ENCODE data around the gene SPECC1. TPM values are rescaled to one million over a fixed set of nuclear protein-coding genes. Genes with fewer than 3 reads are reported as not detected.
"Not testable (repeated sequence)": the region's sequence is repeated elsewhere in the genome, so short reads cannot be mapped to it uniquely, and the experiment has no call there.

Gene SPECC1
- total RNA-seq, 1 donor from 2014 or later = 69.6 TPM

DNA sequence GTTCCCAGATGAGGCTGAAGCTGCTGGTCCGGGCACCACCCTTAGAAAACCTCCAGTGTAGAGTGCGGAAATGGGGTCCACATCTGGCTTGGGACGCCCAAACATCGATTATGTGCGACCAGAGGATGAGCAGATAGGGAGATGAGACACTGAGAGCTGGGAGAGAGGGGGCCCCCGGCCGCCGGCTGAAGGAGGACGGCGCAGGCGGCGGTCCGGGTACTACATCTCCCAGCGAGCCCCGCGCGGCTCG, 182 bp upstream of the SPECC1 start:
- Mint-ChIP-seq H3K36me3 (ENCODE audit: insufficient read depth) (no peaks in the 10 kb centered on the region), H3K9me3 (ENCODE audit: low read depth) (peaks cover 3% of the 10 kb centered on the region), H3K4me3 (ENCODE audit: low read depth) (peak overlapping the region; percentile 89), H3K4me1 (ENCODE audit: low read depth) (peaks cover 6% of the 10 kb centered on the region), H3K27me3 (peaks cover 61% of the 10 kb centered on the region), H3K27ac (no peak overlapping the region)
- no peak for TF ChIP-seq CTCF (IDR thresholded peaks at IDR 0.05; ENCODE audit: unreplicated experiment)
- DNase-seq (ENCODE audit: low spot score, unreplicated experiment) = no peak

GRCh38 chr17:20010099-20010863, 1.1 kb downstream of the SPECC1 start:
- peak overlapping the region; percentile 77 for H3K4me3 Mint-ChIP-seq (ENCODE audit: low read depth)
- peaks cover 6% of the 10 kb centered on the region for H3K4me1 Mint-ChIP-seq (ENCODE audit: low read depth)
- peaks cover 61% of the 10 kb centered on the region for H3K27me3 Mint-ChIP-seq
- H3K36me3 Mint-ChIP-seq (ENCODE audit: insufficient read depth) = no peaks in the 10 kb centered on the region
- H3K27ac Mint-ChIP-seq = no peak overlapping the region
- H3K9me3 Mint-ChIP-seq (ENCODE audit: low read depth) = peaks cover 3% of the 10 kb centered on the region
- DNase-seq (ENCODE audit: low spot score, unreplicated experiment) = no peak
- TF ChIP-seq CTCF (IDR thresholded peaks at IDR 0.05; ENCODE audit: unreplicated experiment) = peak; percentile 41

DNA sequence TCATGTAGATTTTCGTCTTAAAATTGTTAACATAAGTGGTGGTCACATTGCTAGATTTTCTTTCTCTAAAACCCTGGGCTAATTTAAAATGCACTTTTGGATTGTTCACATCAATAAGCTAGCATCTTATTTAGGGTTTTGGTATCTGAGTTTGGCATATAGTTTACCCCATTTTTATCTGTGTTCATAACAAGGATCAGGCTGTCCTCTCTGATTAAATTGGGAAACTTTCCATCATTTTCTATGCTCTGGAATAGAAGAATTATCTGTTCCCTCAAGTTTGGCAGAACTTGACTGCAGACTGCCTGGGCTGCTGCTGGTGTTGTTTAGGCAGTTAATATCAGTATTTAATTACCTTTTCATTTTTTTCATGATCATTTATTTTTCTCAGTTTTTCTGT, 1.8 kb downstream of the SPECC1 start:
- Mint-ChIP-seq H3K27ac (no peak overlapping the region), H3K4me1 (ENCODE audit: low read depth) (peaks cover 6% of the 10 kb centered on the region), H3K27me3 (peaks cover 61% of the 10 kb centered on the region), H3K9me3 (ENCODE audit: low read depth) (peaks cover 3% of the 10 kb centered on the region), H3K36me3 (ENCODE audit: insufficient read depth) (no peaks in the 10 kb centered on the region), H3K4me3 (ENCODE audit: low read depth) (peak overlapping the region; percentile 77)
- TF ChIP-seq CTCF (IDR thresholded peaks at IDR 0.05; ENCODE audit: unreplicated experiment) = no peak
- no peak for DNase-seq (ENCODE audit: low spot score, unreplicated experiment)

GRCh38 chr17:20012017-20012536, 2.9 kb downstream of the SPECC1 start:
- Mint-ChIP-seq H3K4me1 (ENCODE audit: low read depth) (peaks cover 6% of the 10 kb centered on the region), H3K4me3 (ENCODE audit: low read depth) (no peak overlapping the region), H3K9me3 (ENCODE audit: low read depth) (peaks cover 3% of the 10 kb centered on the region), H3K36me3 (ENCODE audit: insufficient read depth) (no peaks in the 10 kb centered on the region), H3K27me3 (peaks cover 51% of the 10 kb centered on the region), H3K27ac (no peak overlapping the region)
- no peak for DNase-seq (ENCODE audit: low spot score, unreplicated experiment)
- no peak for TF ChIP-seq CTCF (IDR thresholded peaks at IDR 0.05; ENCODE audit: unreplicated experiment)

GRCh38 chr17:20016475-20016992, 7.4 kb downstream of the SPECC1 start:
- peaks cover 25% of the 10 kb centered on the region for H3K27me3 Mint-ChIP-seq
- not testable (repeated sequence) for DNase-seq (ENCODE audit: low spot score, unreplicated experiment); H3K9me3 Mint-ChIP-seq (ENCODE audit: low read depth); H3K4me3 Mint-ChIP-seq (ENCODE audit: low read depth); H3K4me1 Mint-ChIP-seq (ENCODE audit: low read depth); H3K27ac Mint-ChIP-seq; H3K36me3 Mint-ChIP-seq (ENCODE audit: insufficient read depth)

DNA sequence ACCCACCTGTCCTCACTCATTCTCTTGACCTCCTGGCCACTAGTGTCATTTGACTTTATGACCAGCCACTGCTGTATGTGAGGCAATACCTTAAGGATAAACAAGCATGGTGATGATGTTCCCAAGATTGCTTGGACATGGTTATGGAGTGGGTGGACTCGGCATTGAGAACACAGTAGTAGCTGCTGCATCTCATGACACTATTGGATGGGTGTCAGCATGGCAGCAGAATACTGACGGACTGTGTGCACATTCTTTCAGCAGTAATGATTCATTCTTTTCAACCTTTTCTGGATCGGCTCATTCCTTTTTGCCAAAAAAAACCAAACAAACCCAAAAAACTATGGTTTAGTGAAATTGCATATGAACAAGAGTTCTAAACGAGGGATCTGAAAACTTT, 13.5 kb downstream of the SPECC1 start:
- peaks cover 2% of the 10 kb centered on the region for H3K36me3 Mint-ChIP-seq (ENCODE audit: insufficient read depth)

More for the DNA sequence above, 13.5 kb downstream of the SPECC1 start:
- no peak for TF ChIP-seq CTCF (IDR thresholded peaks at IDR 0.05; ENCODE audit: unreplicated experiment)
- no peaks in the 10 kb centered on the region for H3K9me3 Mint-ChIP-seq (ENCODE audit: low read depth)
- no peak overlapping the region for H3K4me3 Mint-ChIP-seq (ENCODE audit: low read depth)
- H3K27me3 Mint-ChIP-seq = peaks cover 25% of the 10 kb centered on the region
- no peaks in the 10 kb centered on the region for H3K4me1 Mint-ChIP-seq (ENCODE audit: low read depth)
- no peak overlapping the region for H3K27ac Mint-ChIP-seq
- no peak for DNase-seq (ENCODE audit: low spot score, unreplicated experiment)
